Breast epithelium (tissue), 3 donors: Measurements from ENCODE around the gene SERPINI1.

ENCODE experiments used
- POLR2A ChIP-seq: fragments of 450-650 bp; IDR thresholded peaks from one replicate; pipeline ENCODE4 v1.6.1; 2016; ENCODE audit warnings: antibody characterized with exemption, mild to moderate bottlenecking, moderate library complexity
- POLR2AphosphoS5 ChIP-seq, 3 donors: sonication (generic); formaldehyde crosslinking; IDR thresholded peaks; one replicate each; pipeline ENCODE4 v1.6.1; 2017; ENCODE audit warnings: antibody characterized with exemption in 3 of 3
- TF ChIP-seq, protein P1 (sequence below), 3 donors: fragments of 450-650 bp; IDR thresholded peaks; one replicate each; pipeline ENCODE4 v1.5.1; 2016 to 2017; ENCODE audit warnings: antibody characterized with exemption in 3 of 3, mild to moderate bottlenecking in 3 of 3, moderate library complexity in 3 of 3

DNA sequence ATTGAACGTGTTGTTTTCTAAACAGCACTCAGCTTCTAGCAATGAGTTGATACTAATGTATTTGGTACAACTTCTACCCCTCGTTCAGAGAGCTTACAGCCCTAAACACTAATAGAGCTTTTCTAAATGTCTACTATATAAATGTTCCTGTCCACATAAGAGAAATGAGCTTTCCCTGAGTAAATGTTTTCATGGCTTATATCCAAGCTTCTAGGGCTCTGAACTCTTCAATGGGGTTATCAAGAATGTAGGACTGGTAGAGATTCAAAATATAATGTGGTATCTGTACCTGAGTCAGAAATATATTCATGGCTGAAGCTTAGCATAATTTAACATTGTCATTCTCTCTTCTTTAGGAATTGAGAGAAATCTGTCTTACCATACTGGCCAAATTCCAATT is 73.4 kb downstream of the SERPINI1 start:
- TF ChIP-seq, protein P1, sequence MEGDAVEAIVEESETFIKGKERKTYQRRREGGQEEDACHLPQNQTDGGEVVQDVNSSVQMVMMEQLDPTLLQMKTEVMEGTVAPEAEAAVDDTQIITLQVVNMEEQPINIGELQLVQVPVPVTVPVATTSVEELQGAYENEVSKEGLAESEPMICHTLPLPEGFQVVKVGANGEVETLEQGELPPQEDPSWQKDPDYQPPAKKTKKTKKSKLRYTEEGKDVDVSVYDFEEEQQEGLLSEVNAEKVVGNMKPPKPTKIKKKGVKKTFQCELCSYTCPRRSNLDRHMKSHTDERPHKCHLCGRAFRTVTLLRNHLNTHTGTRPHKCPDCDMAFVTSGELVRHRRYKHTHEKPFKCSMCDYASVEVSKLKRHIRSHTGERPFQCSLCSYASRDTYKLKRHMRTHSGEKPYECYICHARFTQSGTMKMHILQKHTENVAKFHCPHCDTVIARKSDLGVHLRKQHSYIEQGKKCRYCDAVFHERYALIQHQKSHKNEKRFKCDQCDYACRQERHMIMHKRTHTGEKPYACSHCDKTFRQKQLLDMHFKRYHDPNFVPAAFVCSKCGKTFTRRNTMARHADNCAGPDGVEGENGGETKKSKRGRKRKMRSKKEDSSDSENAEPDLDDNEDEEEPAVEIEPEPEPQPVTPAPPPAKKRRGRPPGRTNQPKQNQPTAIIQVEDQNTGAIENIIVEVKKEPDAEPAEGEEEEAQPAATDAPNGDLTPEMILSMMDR (IDR thresholded peaks at IDR 0.05): no peak
- TF ChIP-seq POLR2A (no peak), POLR2AphosphoS5 (IDR thresholded peaks at IDR 0.05) (no peak)
